HepG2 (cell line): ENCODE measurements around the gene PBX1. TPM values are rescaled to one million over a fixed set of nuclear protein-coding genes. Genes with fewer than 3 reads are reported as not detected.

Experiments used
- ATAC-seq: fragments of 200-7000 bp; cut with Tn5 transposase; 3 replicates; pipeline ENCODE4 v1.9.1; 2020; ENCODE audit warnings: mild to moderate bottlenecking, moderate library complexity
- BruUV-seq: library from RNA; stranded (reverse); fragments of 400-500 nt; replicated peaks from 2 replicates; lab custom pipeline; 2021; lab: Mats Ljungman, UMichigan
- CTCF ChIA-PET: fragments of 300-600 bp; formaldehyde crosslinking; extraction: SDS; loops from one replicate; lab custom pipeline; 2021; ENCODE audit warnings: low total read pairs, inconsistent platforms, low intra/inter-chr PET ratio; lab: Yijun Ruan, JAX
- POLR2A ChIA-PET: fragments of 350-600 bp; sonication (Branson Sonifier 250); formaldehyde crosslinking; loops from one replicate; lab custom pipeline; 2020; ENCODE audit warnings: antibody characterized with exemption, inconsistent platforms; lab: Yijun Ruan, JAX
- DNase-seq: peaks from one replicate; pipeline ENCODE4 v3.0.0-alpha.2; 2015; ENCODE audit warnings: low spot score
- FAIRE-seq: peaks from 3 replicates; lab custom pipeline; 2011; peaks lifted over from hg19 to GRCh38; lab: Jason Lieb, UNC
- H2AFZ ChIP-seq: one replicate; pipeline ENCODE4 v1.6.1; 2011; ENCODE audit warnings: low read length, inconsistent platforms
- H3K27ac ChIP-seq: fragments of 300-600 bp; 3 replicates; pipeline ENCODE4 v1.8.0; 2011; ENCODE audit warnings: mixed run types, mild to moderate bottlenecking, mixed read lengths, low read length, inconsistent platforms; ENCODE audit not compliant: insufficient read depth; ENCODE audit errors: extremely low read length
- H3K27me3 ChIP-seq, 2 experiments: fragments of 200-600 bp in 1 of 2; 2 replicates in 1 of 2; 3 replicates in 1 of 2; pipeline versions ENCODE4 v1.6.0 to v1.8.0; 2011; ENCODE audit warnings: low read length in 2 of 2, mild to moderate bottlenecking in 2 of 2, moderate library complexity in 2 of 2, inconsistent platforms in 1 of 2; ENCODE audit not compliant: insufficient read depth in 2 of 2, control insufficient read depth in 1 of 2
- H3K36me3 ChIP-seq, 2 experiments: fragments of 200-600 bp in 1 of 2; replicated peaks in 1 of 2; 2 replicates in 1 of 2; 3 replicates in 1 of 2; pipeline versions ENCODE4 v1.5.1 to v1.8.0; 2011; ENCODE audit warnings: low read length in 2 of 2, inconsistent platforms in 1 of 2; ENCODE audit not compliant: insufficient read depth in 2 of 2, control insufficient read depth in 1 of 2
- H3K4me1 ChIP-seq: 2 replicates; pipeline ENCODE4 v1.5.1; 2012; ENCODE audit warnings: low read length, inconsistent platforms; ENCODE audit not compliant: insufficient read depth
- H3K4me2 ChIP-seq: 2 replicates; pipeline ENCODE4 v1.6.0; 2011; ENCODE audit warnings: low read depth, low read length, inconsistent platforms
- H3K4me3 ChIP-seq, 3 experiments: fragments of 200-600 bp in 1 of 3; sonication (generic), shearing (Covaris generic) in 1 of 3; replicated peaks in 1 of 3; 2 replicates each; pipeline ENCODE4 v1.5.1; 2011 to 2016; ENCODE audit warnings: low read length in 3 of 3, inconsistent platforms in 2 of 3, low read depth in 2 of 3, mild to moderate bottlenecking in 2 of 3, control low read depth in 1 of 3, mixed read lengths in 1 of 3; ENCODE audit not compliant: insufficient read depth in 1 of 3
- H3K79me2 ChIP-seq: one replicate; pipeline ENCODE4 v1.6.1; 2011; ENCODE audit warnings: low read length, inconsistent platforms; ENCODE audit not compliant: insufficient read depth
- H3K9ac ChIP-seq: 2 replicates; pipeline ENCODE4 v1.6.0; 2011; ENCODE audit warnings: mild to moderate bottlenecking, low read depth, low read length, inconsistent platforms; ENCODE audit not compliant: insufficient read depth
- H3K9me3 ChIP-seq: 2 replicates; pipeline ENCODE4 v1.5.1; 2012; ENCODE audit warnings: mild to moderate bottlenecking, low read length
- H4K20me1 ChIP-seq: 2 replicates; pipeline ENCODE4 v1.6.0; 2011; ENCODE audit warnings: inconsistent platforms, mild to moderate bottlenecking, low read length, moderate library complexity; ENCODE audit not compliant: insufficient read depth
- AHR ChIP-seq: IDR thresholded peaks from 2 replicates; pipeline ENCODE4 v1.6.1; 2018; ENCODE audit warnings: missing genetic modification reagents, missing compliant biosample characterization
- CBX1 ChIP-seq: IDR thresholded peaks from one replicate; pipeline ENCODE4 v1.6.1; 2016; ENCODE audit warnings: antibody characterized with exemption, low read depth
- HNRNPK ChIP-seq: fragments of 200-400 bp; formaldehyde crosslinking; IDR thresholded peaks from 2 replicates; pipeline ENCODE4 v1.6.1; 2018; ENCODE audit warnings: low read length, low read depth, moderate library complexity, mild to moderate bottlenecking; ENCODE audit not compliant: poor library complexity, severe bottlenecking
- NFIB ChIP-seq: sonication (generic); formaldehyde crosslinking; IDR thresholded peaks from 2 replicates; pipeline ENCODE4 v1.9.0; 2021; ENCODE audit warnings: missing genetic modification reagents, mild to moderate bottlenecking, borderline replicate concordance
- NR2F2 ChIP-seq: IDR thresholded peaks from 2 replicates; pipeline ENCODE4 v1.6.1; 2012; ENCODE audit warnings: low read depth, inconsistent platforms, borderline replicate concordance
- POLR2AphosphoS2 ChIP-seq: IDR thresholded peaks from 2 replicates; pipeline ENCODE4 v1.6.1; 2011; ENCODE audit warnings: low read depth, low read length, improper control_type of control experiment
- RCOR2 ChIP-seq: IDR thresholded peaks from 2 replicates; pipeline ENCODE4 v1.6.1; 2016; ENCODE audit warnings: missing biosample characterization, missing genetic modification reagents
- TRIM24 ChIP-seq: sonication (generic); formaldehyde crosslinking; IDR thresholded peaks from 2 replicates; pipeline ENCODE4 v1.8.0; 2022; ENCODE audit warnings: mild to moderate bottlenecking, missing genetic modification reagents
- ZBTB8A ChIP-seq: sonication (generic); formaldehyde crosslinking; IDR thresholded peaks from 2 replicates; pipeline ENCODE4 v1.4.0; 2020; ENCODE audit warnings: mild to moderate bottlenecking, low read depth, missing genetic modification reagents, borderline replicate concordance
- ZMAT3 ChIP-seq: sonication (generic); formaldehyde crosslinking; conservative IDR thresholded peaks from 2 replicates; pipeline ENCODE4 v1.7.0; 2021; ENCODE audit warnings: missing genetic modification reagents
- ZSCAN31 ChIP-seq: sonication (generic); formaldehyde crosslinking; IDR thresholded peaks from 2 replicates; pipeline ENCODE4 v1.5.0; 2020; ENCODE audit warnings: low read depth, mild to moderate bottlenecking, missing genetic modification reagents
- WGBS: methylation state at CpG from one replicate; pipeline ENCODE4 v1.1.6; 2017; ENCODE audit warnings: low lambda C conversion rate; 5-methylcytosine and 5-hydroxymethylcytosine counted together
- in situ Hi-C: cut with HindIII; loops from 2 replicates; pipeline ENCODE4 v1.10.0; 2017; ENCODE audit warnings: low pct_unique_long_range_greater_than_20kb; ENCODE audit not compliant: extremely low pct_ligation_motif_present
- intact Hi-C: fragments of 100-400 bp; cut with micrococcal nuclease; formaldehyde crosslinking; loops from one replicate; pipeline ENCODE4 v1.10.0; 2022; ENCODE audit not compliant: unreplicated experiment
- polyA plus RNA-seq, 8 experiments: library from polyadenylated mRNA; depleted of rRNA in 3 of 8; stranded (reverse) in 7 of 8; unstranded in 1 of 8; fragments of >200 nt; fragmentation: Illumina TruSeq in 4 of 8; extraction: Trizol in 4 of 8; gene quantifications; 2 replicates each; pipeline versions ENCODE4 v1.2.1 to v1.2.3, GENCODE V29; 2011 to 2016; ENCODE audit warnings: low read depth in 4 of 8, missing spikeins in 1 of 8, mixed read lengths in 1 of 8; ENCODE audit not compliant: insufficient read depth in 1 of 8
- total RNA-seq, 5 experiments: library from RNA; depleted of rRNA; stranded (reverse); fragments of >200 nt; fragmentation: Illumina TruSeq; extraction: Trizol; gene quantifications; 2 replicates each; pipeline ENCODE4 v1.2.3, GENCODE V29; 2016; ENCODE audit warnings: low read depth in 1 of 5
- TF ChIP-seq, protein P1 (sequence below): sonication (generic); formaldehyde crosslinking; IDR thresholded peaks from 2 replicates; pipeline ENCODE4 v1.9.0; 2021; ENCODE audit warnings: missing genetic modification reagents, mild to moderate bottlenecking, borderline replicate concordance
- TF ChIP-seq, protein P2 (sequence below): sonication (generic); formaldehyde crosslinking; IDR thresholded peaks from 2 replicates; pipeline ENCODE4 v1.8.1; 2023; ENCODE audit warnings: missing genetic modification reagents, mild to moderate bottlenecking, borderline replicate concordance
- TF ChIP-seq, protein P3 (sequence below): sonication (generic); formaldehyde crosslinking; IDR thresholded peaks from 2 replicates; pipeline ENCODE4 v1.4.0; 2020; ENCODE audit warnings: missing genetic modification reagents

Gene PBX1
- total and polyA plus RNA-seq, 2 of the 13 experiments (the other 11 are each of a cell fraction or from before 2014, with no cell fraction given) = 0.24 TPM; not detected in 1

GRCh38 chr1:164590592-164590991, 31.6 kb downstream of the PBX1 start (continued):
- TF ChIP-seq, protein P1, sequence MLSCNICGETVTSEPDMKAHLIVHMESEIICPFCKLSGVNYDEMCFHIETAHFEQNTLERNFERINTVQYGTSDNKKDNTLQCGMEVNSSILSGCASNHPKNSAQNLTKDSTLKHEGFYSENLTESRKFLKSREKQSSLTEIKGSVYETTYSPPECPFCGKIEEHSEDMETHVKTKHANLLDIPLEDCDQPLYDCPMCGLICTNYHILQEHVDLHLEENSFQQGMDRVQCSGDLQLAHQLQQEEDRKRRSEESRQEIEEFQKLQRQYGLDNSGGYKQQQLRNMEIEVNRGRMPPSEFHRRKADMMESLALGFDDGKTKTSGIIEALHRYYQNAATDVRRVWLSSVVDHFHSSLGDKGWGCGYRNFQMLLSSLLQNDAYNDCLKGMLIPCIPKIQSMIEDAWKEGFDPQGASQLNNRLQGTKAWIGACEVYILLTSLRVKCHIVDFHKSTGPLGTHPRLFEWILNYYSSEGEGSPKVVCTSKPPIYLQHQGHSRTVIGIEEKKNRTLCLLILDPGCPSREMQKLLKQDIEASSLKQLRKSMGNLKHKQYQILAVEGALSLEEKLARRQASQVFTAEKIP = no peak
- TF ChIP-seq NFIB (no peak), RCOR2 (CRISPR knock-in tag) (no peak), ZBTB8A (CRISPR knock-in tag) (no peak), ZSCAN31 (CRISPR knock-in tag) (no peak), TRIM24 (CRISPR knock-in tag) (no peak), NR2F2 (no peak)
- TF ChIP-seq, protein P2, sequence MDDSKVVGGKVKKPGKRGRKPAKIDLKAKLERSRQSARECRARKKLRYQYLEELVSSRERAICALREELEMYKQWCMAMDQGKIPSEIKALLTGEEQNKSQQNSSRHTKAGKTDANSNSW (CRISPR knock-in tag) = no peak
- TF ChIP-seq, protein P3, sequence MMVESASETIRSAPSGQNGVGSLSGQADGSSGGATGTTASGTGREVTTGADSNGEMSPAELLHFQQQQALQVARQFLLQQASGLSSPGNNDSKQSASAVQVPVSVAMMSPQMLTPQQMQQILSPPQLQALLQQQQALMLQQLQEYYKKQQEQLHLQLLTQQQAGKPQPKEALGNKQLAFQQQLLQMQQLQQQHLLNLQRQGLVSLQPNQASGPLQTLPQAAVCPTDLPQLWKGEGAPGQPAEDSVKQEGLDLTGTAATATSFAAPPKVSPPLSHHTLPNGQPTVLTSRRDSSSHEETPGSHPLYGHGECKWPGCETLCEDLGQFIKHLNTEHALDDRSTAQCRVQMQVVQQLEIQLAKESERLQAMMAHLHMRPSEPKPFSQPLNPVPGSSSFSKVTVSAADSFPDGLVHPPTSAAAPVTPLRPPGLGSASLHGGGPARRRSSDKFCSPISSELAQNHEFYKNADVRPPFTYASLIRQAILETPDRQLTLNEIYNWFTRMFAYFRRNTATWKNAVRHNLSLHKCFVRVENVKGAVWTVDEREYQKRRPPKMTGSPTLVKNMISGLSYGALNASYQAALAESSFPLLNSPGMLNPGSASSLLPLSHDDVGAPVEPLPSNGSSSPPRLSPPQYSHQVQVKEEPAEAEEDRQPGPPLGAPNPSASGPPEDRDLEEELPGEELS (CRISPR knock-in tag) = no peak

DNA sequence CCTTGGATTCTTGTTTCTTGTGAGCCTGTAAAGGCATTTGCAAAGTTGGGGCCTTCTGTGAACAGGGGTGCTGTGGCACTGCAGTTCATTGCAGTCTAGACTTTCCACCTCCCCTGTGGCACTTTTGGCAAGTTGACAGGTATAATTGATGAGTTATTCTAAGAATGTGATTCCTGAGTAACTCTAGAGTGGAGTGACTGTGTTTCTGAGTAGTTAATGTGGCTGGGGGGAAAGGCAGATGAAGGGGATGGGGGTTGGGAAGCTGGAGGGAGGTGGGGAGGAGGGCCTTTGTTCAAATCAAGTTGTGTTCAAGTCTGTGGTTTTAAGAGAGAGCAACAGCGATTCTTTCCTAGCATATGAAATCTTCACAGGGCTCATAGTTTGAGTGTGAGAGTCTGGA, 32.9 kb downstream of the PBX1 start:
- Histone ChIP-seq H3K4me1 (no peaks in the 10 kb centered on the region), H3K36me3 (no peaks in the 10 kb centered on the region), H3K9ac (no peak overlapping the region), H3K79me2 (no peaks in the 10 kb centered on the region), H3K9me3 (no peaks in the 10 kb centered on the region), H2AFZ (no peak overlapping the region), H3K4me2 (no peak overlapping the region), H3K27me3 (0 out of 5 replicates have a peak, but pooled peaks cover 0 to 3% of the 10 kb centered on the region in 2 experiments), H3K4me3 (no peak overlapping the region), H4K20me1 (no peaks in the 10 kb centered on the region), H3K27ac (no peak overlapping the region)
- ChIA-PET POLR2A (no interaction called here), CTCF (no interaction called here)
- in situ Hi-C loops = no loop called here
- WGBS = 50% methylated on average over 1 of the region's 1 CpG
- intact Hi-C loops = no loop called here
- no TSS peak for BruUV-seq
- no peak for FAIRE-seq
- DNase-seq = no peak
- ATAC-seq = no peak
- TF ChIP-seq POLR2AphosphoS2 (no peak), HNRNPK (no peak), AHR (no peak), CBX1 (no peak), ZMAT3 (no peak)
